DMS114 treated with DMSO at 0.1 percent for 48 hours (cell line): ENCODE results near the gene KIF11.

Experiments used
- DNase-seq: peaks from one replicate; lab custom pipeline; 2025; ENCODE audit not compliant: unreplicated experiment; lab: John Stamatoyannopoulos, UW

The KIF11 gene

DNA sequence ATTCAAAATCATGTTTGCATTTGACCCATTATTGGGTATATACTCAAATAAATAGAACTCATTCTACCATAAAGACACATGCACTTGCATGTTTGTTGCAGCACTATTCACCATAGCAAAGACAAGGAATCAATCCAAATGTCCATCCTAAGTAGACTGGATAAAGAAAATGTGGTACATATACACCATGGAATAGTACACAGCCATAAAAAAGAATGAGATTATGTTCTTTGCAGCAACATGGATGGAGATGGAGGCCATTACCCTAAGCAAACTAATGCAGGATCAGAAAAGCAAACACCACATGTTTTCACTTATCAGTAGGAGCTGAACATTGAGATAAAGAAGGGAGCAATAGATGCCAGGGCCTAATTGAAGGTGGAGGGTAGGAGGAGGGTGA lies 84.8 kb downstream of the KIF11 start:
- no peak for DNase-seq

GRCh38 chr10:92678206-92678605 lies 85.3 kb downstream of the KIF11 start:
- DNase-seq = no peak

GRCh38 chr10:92681306-92681834 lies 88.4 kb downstream of the KIF11 start:
- no peak for DNase-seq

- no peak for DNase-seq
Measured at GRCh38 chr10:92688573-92688926, 95.6 kb downstream of the KIF11 start.

- DNase-seq = peak; percentile 49
Measured at GRCh38 chr10:92688927-92689662, 96.2 kb downstream of the KIF11 start.

GRCh38 chr10:92689663-92690210 lies 96.8 kb downstream of the KIF11 start, which contains the start of gene HHEX:
Gene HHEX, plus strand, starts transcription at chr10:92689955. Its CDS starts 32 bp downstream, at chr10:92689987.
- peak; percentile 43 for DNase-seq

- no peak for DNase-seq
Measured at GRCh38 chr10:92690211-92690914, 97.4 kb downstream of the KIF11 start.

DNA sequence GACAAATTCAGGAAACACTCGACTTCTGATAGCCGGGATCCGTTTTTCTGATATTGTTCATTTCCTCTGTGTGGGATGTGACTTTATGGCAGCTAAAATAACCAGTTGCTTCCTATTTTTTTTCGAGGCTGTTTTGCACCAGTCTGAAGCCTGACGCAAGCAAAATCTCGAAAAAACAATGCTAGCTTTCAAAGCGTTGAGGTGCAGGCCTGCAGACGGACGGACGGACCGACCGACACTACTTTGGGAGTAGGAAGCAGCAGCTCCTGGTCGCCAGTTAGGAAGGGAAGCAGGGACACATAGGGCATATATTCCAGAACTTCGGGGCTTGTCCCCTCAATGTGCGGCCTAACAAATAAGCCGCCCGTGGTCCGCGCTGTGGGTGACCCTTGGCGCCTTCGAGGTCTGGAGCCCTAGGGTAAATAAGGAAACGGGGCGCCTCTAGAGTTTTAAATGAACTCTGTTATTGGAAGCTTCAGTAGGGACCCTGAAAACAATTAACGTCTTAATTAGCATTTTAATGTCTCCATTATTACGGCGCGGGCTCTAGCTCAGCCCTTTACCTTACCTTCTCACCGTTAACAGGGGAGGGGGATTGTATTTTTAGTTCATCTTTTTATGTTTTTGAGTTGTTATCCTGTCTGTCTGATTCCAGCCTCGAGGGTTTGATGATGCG lies 98.1 kb downstream of the KIF11 start:
- no peak for DNase-seq

DNA sequence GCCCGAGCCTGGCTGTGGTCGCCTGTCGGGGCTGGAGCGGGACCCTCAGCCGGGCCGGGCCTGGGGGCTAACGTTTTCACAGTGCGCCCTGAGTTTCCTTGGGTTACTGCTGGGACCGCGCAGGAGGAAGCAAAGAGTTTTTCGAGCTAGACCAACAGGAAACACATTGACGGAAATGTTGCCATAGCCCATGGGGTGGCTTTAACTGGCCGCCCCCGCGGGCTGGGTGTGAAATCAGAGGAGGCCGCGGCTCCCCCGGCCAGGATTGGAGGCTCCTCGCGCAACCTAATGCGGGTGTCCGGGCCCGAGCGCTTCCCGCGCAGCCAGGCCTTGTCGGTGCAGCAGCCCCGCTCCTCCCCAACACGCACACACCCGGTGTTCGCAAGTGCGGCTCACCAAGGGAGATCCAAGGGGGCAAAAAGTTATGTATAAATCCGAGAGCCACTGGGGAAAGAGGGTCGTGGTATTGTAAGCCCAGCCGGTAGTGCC lies 98.7 kb downstream of the KIF11 start:
- DNase-seq = no peak

DNA sequence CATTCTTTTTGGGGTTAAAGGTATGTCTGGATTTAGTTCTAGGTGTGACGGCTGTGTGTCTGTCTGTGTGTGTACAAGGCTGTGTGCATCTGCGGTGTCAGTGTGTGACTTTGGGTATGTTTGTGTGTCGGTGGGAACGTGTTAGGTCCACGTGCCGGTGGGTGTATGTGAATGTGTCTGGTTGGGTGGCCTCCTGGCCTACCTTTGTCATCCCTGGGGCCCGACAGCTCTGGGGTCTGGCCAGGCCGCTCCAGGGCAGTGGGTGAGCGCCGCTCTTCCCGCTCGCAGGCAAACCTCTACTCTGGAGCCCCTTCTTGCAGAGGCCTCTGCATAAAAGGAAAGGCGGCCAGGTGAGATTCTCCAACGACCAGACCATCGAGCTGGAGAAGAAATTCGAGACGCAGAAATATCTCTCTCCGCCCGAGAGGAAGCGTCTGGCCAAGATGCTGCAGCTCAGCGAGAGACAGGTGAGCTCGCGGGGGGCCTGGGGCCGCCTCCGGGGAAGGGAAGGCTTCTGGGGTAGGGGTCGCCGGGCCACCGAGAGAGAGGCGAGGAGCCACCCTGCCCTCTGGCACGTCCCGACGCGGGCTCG lies 99.2 kb downstream of the KIF11 start:
- no peak for DNase-seq

- no peak for DNase-seq
Measured at GRCh38 chr10:92692697-92693533, 100.0 kb downstream of the KIF11 start.

- no peak for DNase-seq
Measured at GRCh38 chr10:92693534-92693893, 100.6 kb downstream of the KIF11 start.

DNA sequence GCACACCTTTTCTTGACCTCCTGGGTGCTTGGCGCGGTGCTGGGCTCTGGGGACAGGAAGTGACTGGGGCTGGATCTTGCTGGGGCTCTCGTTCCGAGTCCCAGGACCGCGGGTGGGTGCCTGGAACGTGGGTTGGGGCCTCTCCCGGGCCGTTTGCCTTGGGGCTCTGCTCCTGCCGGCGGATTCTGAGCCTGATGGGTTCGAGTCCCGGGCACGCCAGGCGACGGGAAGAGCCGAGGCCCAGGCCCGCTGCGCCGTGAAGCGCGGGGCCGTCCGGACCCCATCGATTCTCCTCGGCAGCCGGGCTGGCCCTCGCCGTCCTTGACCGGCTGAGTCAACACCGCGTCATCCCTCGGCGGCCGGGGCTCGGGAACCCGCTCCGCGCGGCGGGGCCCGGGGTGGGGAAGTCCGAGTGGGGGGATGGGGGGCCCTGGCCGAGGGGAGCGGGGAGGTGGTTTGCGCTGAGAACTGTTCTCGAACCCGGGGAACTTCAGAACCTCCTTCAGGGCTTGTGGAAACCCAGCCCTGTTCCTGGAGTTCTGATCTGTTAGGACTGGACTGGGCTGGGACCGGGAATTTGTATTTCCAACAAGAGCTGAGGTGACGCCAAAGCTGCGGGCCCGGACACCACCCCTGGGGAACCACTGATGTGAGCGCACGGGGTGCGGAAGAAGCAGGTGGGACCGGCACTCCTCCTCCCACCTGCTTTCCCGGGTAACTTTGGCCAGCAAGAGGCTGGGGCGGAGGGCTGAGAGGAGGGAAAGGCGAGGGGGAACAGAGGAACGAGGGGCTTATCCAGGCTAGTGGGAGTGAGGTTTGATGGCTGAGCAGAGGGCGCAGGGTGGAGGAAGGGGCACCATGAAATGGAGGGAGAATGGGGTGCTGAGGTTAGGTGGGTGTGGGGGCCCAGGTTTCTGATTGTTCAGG lies 103.0 kb downstream of the KIF11 start:
- DNase-seq = no peak

GRCh38 chr10:92696606-92697383 lies 103.9 kb downstream of the KIF11 start:
- DNase-seq = no peak

DNA sequence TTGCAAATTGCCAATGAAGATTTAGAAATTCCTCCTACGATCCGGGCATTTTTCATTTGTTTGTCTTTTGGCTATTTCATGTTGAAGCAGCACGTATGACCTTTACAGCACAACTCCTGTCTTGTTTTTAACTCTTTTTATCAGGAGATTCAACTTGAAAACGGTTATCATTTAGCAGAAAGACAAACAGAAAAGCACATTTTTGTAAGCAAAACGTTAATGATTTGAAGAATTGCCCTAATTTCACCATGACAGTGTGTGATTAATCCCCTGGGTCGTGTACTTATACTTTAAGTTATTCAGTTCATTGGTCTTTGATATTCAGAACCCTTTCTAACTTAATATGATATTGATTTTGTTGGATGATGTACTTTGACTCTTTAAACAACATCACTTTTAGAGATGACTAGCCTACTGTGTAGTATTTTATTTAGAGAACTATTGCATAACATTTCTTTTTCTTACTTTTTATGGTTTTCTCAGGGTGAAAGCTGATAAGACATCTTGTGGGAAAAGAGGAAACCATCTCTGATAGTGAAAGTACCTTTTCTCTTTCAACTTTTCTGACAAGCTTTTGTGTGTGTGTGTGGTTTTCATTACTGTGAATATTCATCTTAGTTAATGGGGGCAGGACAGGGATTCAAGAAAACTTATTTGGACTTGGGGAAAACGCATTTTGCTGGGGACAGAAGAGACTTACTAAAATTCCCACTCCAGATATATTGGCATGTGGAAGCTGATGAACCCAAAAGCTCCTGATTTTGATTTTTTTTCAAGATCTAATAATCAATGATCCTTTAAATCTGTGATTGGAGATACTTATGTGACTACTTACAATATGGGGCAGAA lies 105.0 kb downstream of the KIF11 start:
- DNase-seq = no peak

GRCh38 chr10:92699193-92699517 lies 106.2 kb downstream of the KIF11 start:
- no peak for DNase-seq

GRCh38 chr10:92699518-92700381 lies 106.8 kb downstream of the KIF11 start:
- peak; percentile 45 for DNase-seq
